HFFc6 (cell line): ENCODE measurements around the gene HOXB3. TPM values are rescaled to one million over a fixed set of nuclear protein-coding genes. Genes with fewer than 3 reads are reported as not detected.

ENCODE experiments used
- DNase-seq: peaks from one replicate; pipeline ENCODE4 v3.0.0-alpha.2; 2018
- H3K27ac Mint-ChIP-seq: 2 replicates; pipeline ENCODE4 v1.8.0; 2020; ENCODE audit warnings: mild to moderate bottlenecking, mixed read lengths
- H3K27me3 Mint-ChIP-seq: 2 replicates; pipeline ENCODE4 v1.8.0; 2021; ENCODE audit warnings: mild to moderate bottlenecking, moderate library complexity, mixed read lengths; ENCODE audit not compliant: insufficient read depth
- H3K36me3 Mint-ChIP-seq: 2 replicates; pipeline ENCODE4 v1.8.0; 2021; ENCODE audit warnings: low read depth, mixed read lengths
- H3K4me1 Mint-ChIP-seq: 2 replicates; pipeline ENCODE4 v1.8.0; 2020; ENCODE audit warnings: low read depth, mixed read lengths
- H3K4me3 Mint-ChIP-seq: 2 replicates; pipeline ENCODE4 v1.8.0; 2020; ENCODE audit warnings: mild to moderate bottlenecking, moderate library complexity, mixed read lengths
- H3K9me3 Mint-ChIP-seq: 2 replicates; pipeline ENCODE4 v1.8.0; 2020; ENCODE audit warnings: mild to moderate bottlenecking, mixed read lengths
- CTCF ChIP-seq: fragments of 200-600 bp; sonication (generic); IDR thresholded peaks from 2 replicates; pipeline ENCODE4 v1.5.0; 2021; ENCODE audit warnings: antibody characterized with exemption, mild to moderate bottlenecking
- long read RNA-seq: library from polyadenylated mRNA; unstranded; transcript quantifications from one replicate; pipeline ENCODE4 v2.0.0, GENCODE V29; 2019
- total RNA-seq, 6 experiments: library from RNA; stranded (reverse); fragmentation: NEBNext Ultra II Directional; extraction: Animal tissue kit (Norgen Biotek cat#: 25700); gene quantifications; 2 replicates in 1 of 6; 3 replicates in 5 of 6; pipeline ENCODE4 v1.2.3, GENCODE V29; 2021

The HOXB3 gene
- total RNA-seq = not detected
- long read RNA-seq = 0 reads

GRCh38 chr17:48589831-48590606, at the start of gene HOXB3:
HOXB3 (minus strand) TSS chr17:48590241; CDS start chr17:48552474, 37,767 bp downstream.
- peaks cover 89% of the 10 kb centered on the region for H3K27me3 Mint-ChIP-seq
- peak within 1 kb of the TSS; percentile 50; the same call in 1 of the 2 replicates for H3K4me3 Mint-ChIP-seq
- no peaks in the 10 kb centered on the region; the same call in 1 of the 2 replicates for H3K36me3 Mint-ChIP-seq
- no peak for DNase-seq
- no peak within 1 kb of the TSS for H3K27ac Mint-ChIP-seq
- H3K4me1 Mint-ChIP-seq = peaks cover 33% of the 10 kb centered on the region
- H3K9me3 Mint-ChIP-seq = no peaks in the 10 kb centered on the region
- TF ChIP-seq CTCF = no peak

GRCh38 chr17:48639136-48639535, 49.1 kb upstream of the HOXB3 start:
- Mint-ChIP-seq H3K4me1 (peaks cover 10% of the 10 kb centered on the region), H3K27me3 (peaks cover 93% of the 10 kb centered on the region), H3K4me3 (no peak overlapping the region), H3K27ac (no peak overlapping the region), H3K36me3 (no peaks in the 10 kb centered on the region), H3K9me3 (no peaks in the 10 kb centered on the region)
- no peak for DNase-seq
- no peak for TF ChIP-seq CTCF

- peak; percentile 82 for DNase-seq
- TF ChIP-seq CTCF = no peak
- Mint-ChIP-seq H3K27ac (no peak overlapping the region), H3K4me1 (peaks cover 10% of the 10 kb centered on the region), H3K9me3 (no peaks in the 10 kb centered on the region), H3K4me3 (no peak overlapping the region), H3K36me3 (no peaks in the 10 kb centered on the region), H3K27me3 (peaks cover 86% of the 10 kb centered on the region)
These were observed 47.6 kb upstream of the HOXB3 start for GRCh38 chr17:48637323-48638260.

GRCh38 chr17:48636177-48637018, 46.4 kb upstream of the HOXB3 start:
- Mint-ChIP-seq H3K36me3 (no peaks in the 10 kb centered on the region), H3K27me3 (peaks cover 89% of the 10 kb centered on the region), H3K4me1 (peaks cover 10% of the 10 kb centered on the region), H3K27ac (no peak overlapping the region), H3K4me3 (no peak overlapping the region), H3K9me3 (no peaks in the 10 kb centered on the region)
- DNase-seq = peak; percentile 14
- TF ChIP-seq CTCF = peak; percentile 77
